Loucy (cell line): Measurements from ENCODE around the gene TNFSF15.

Experiments used
- H2AFZ ChIP-seq: fragments of 200-600 bp; sonication (generic); 2 replicates; pipeline ENCODE4 v1.6.0; 2016; ENCODE audit warnings: antibody characterized with exemption, mild to moderate bottlenecking, low read length, moderate library complexity
- H3F3A ChIP-seq: fragments of 200-600 bp; 2 replicates; pipeline ENCODE4 v1.6.0; 2016; ENCODE audit warnings: antibody characterized with exemption, low read depth, mild to moderate bottlenecking
- H3K27me3 ChIP-seq: fragments of 200-600 bp; sonication (generic); 2 replicates; pipeline ENCODE4 v1.6.1; 2014; ENCODE audit warnings: low read length, mild to moderate bottlenecking; ENCODE audit not compliant: insufficient read depth, poor library complexity, severe bottlenecking
- H3K36me3 ChIP-seq: fragments of 200-600 bp; sonication (generic); 2 replicates; pipeline ENCODE4 v1.6.1; 2016; ENCODE audit warnings: low read length; ENCODE audit not compliant: insufficient read depth
- H3K4me1 ChIP-seq: fragments of 200-600 bp; sonication (generic); 2 replicates; pipeline ENCODE4 v1.5.1; 2014; ENCODE audit warnings: low read length, mild to moderate bottlenecking; ENCODE audit not compliant: insufficient read depth, poor library complexity, severe bottlenecking
- H3K4me2 ChIP-seq: fragments of 200-600 bp; sonication (generic); 2 replicates; pipeline ENCODE4 v1.6.0; 2014; ENCODE audit warnings: antibody characterized with exemption, low read length, low read depth, mild to moderate bottlenecking; ENCODE audit not compliant: poor library complexity, severe bottlenecking
- H3K4me3 ChIP-seq: fragments of 200-600 bp; sonication (generic); 2 replicates; pipeline ENCODE4 v1.5.1; 2014; ENCODE audit warnings: low read length, mild to moderate bottlenecking, mixed read lengths; ENCODE audit not compliant: poor library complexity, severe bottlenecking
- H3K79me2 ChIP-seq: fragments of 200-600 bp; sonication (generic); 2 replicates; pipeline ENCODE4 v1.6.1; 2014; ENCODE audit warnings: low read length; ENCODE audit not compliant: insufficient read depth
- H3K9ac ChIP-seq: fragments of 200-600 bp; sonication (generic); 2 replicates; pipeline ENCODE4 v1.6.0; 2014; ENCODE audit warnings: mild to moderate bottlenecking, low read depth, low read length, moderate library complexity; ENCODE audit not compliant: poor library complexity, severe bottlenecking
- H3K9me2 ChIP-seq: fragments of 200-600 bp; sonication (generic); replicated peaks from 2 replicates; pipeline ENCODE4 v1.6.1; 2016; ENCODE audit warnings: low read depth, low read length, mixed read lengths
- H3K9me3 ChIP-seq: fragments of 200-600 bp; sonication (generic); 2 replicates; pipeline ENCODE4 v1.6.1; 2014; ENCODE audit warnings: mild to moderate bottlenecking, antibody characterized with exemption, low read length, low read depth; ENCODE audit not compliant: insufficient read depth
- H4K20me1 ChIP-seq: fragments of 200-600 bp; sonication (generic); 2 replicates; pipeline ENCODE4 v1.6.0; 2014; ENCODE audit warnings: antibody characterized with exemption, low read length, mild to moderate bottlenecking; ENCODE audit not compliant: insufficient read depth, poor library complexity, severe bottlenecking
- CTCF ChIP-seq: fragments of 200-600 bp; sonication (generic); conservative IDR thresholded peaks from 2 replicates; pipeline ENCODE4 v1.5.1; 2014; ENCODE audit warnings: mild to moderate bottlenecking, antibody characterized with exemption, low read length
- EZH2phosphoT487 ChIP-seq: fragments of 200-600 bp; IDR thresholded peaks from 2 replicates; pipeline ENCODE4 v1.6.1; 2018; ENCODE audit warnings: antibody characterized with exemption, mild to moderate bottlenecking, moderate library complexity, borderline replicate concordance

TNFSF15 gene

GRCh38 chr9:114836769-114837168 is 30.9 kb upstream of the TNFSF15 start:
- H2AFZ ChIP-seq, result no peak overlapping the region
- H3F3A ChIP-seq, result no peaks in the 10 kb centered on the region
- H3K4me3 ChIP-seq, result no peak overlapping the region
- H3K9me2 ChIP-seq, result no peaks in the 10 kb centered on the region
- H3K9me3 ChIP-seq, result no peaks in the 10 kb centered on the region
- H3K4me1 ChIP-seq, result no peaks in the 10 kb centered on the region
- no peaks in the 10 kb centered on the region for H3K27me3 ChIP-seq
- H3K4me2 ChIP-seq, result no peak overlapping the region
- H3K9ac ChIP-seq, result no peak overlapping the region
- no peaks in the 10 kb centered on the region for H3K79me2 ChIP-seq
- TF ChIP-seq EZH2phosphoT487 (no peak), CTCF (no peak)
- H4K20me1 ChIP-seq, result no peaks in the 10 kb centered on the region
- no peaks in the 10 kb centered on the region for H3K36me3 ChIP-seq

GRCh38 chr9:114834386-114834785 is 28.5 kb upstream of the TNFSF15 start:
- Histone ChIP-seq H3K9me3 (no peaks in the 10 kb centered on the region), H2AFZ (no peak overlapping the region), H3K9me2 (no peaks in the 10 kb centered on the region), H4K20me1 (no peaks in the 10 kb centered on the region), H3K9ac (no peak overlapping the region), H3F3A (no peaks in the 10 kb centered on the region), H3K36me3 (no peaks in the 10 kb centered on the region), H3K4me3 (no peak overlapping the region), H3K4me1 (no peaks in the 10 kb centered on the region), H3K27me3 (no peaks in the 10 kb centered on the region), H3K4me2 (no peak overlapping the region), H3K79me2 (no peaks in the 10 kb centered on the region)
- TF ChIP-seq EZH2phosphoT487 (no peak), CTCF (no peak)

DNA sequence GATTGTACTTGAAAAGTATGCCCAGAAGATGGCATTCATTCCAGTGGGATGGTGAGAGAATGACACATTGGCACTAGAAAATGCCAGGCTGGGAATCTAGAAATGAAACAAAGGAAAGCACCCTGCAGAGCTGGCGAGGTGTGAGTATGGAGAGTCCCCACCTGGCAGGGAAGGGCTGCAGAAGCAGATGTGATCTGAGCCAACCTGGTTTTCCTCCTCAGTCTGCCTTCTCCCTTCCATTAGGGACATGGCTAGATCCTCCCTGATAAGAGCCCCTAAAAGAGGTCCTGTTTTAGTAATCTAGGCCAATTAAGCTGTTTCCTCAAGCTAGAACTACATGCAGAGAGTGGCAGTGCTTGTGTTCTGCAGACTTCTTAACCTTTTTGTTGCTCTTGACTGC is 24.7 kb upstream of the TNFSF15 start:
- no peak overlapping the region for H3K4me2 ChIP-seq
- no peaks in the 10 kb centered on the region for H3K79me2 ChIP-seq
- H3K36me3 ChIP-seq, result no peaks in the 10 kb centered on the region
- H3K9ac ChIP-seq, result no peak overlapping the region
- no peak overlapping the region for H3K4me3 ChIP-seq
- H3K4me1 ChIP-seq, result no peaks in the 10 kb centered on the region
- no peaks in the 10 kb centered on the region for H3F3A ChIP-seq
- no peaks in the 10 kb centered on the region for H3K9me2 ChIP-seq
- TF ChIP-seq CTCF, result no peak
- no peak for TF ChIP-seq EZH2phosphoT487
- no peaks in the 10 kb centered on the region for H4K20me1 ChIP-seq
- no peaks in the 10 kb centered on the region for H3K9me3 ChIP-seq
- H2AFZ ChIP-seq, result no peak overlapping the region
- H3K27me3 ChIP-seq, result no peaks in the 10 kb centered on the region
